K562 (cell line): ENCODE results near the gene TMEM117.

Experiments
- CTCF ChIP-seq, 3 experiments: IDR thresholded peaks in 2 of 3; conservative IDR thresholded peaks in 1 of 3; 2 replicates each; pipeline ENCODE4 v1.5.1; 2011 to 2012; ENCODE audit warnings: low read length in 3 of 3, mild to moderate bottlenecking in 3 of 3, control low read depth in 2 of 3, improper control_type of control experiment in 1 of 3, inconsistent platforms in 1 of 3, low read depth in 1 of 3, mixed read lengths in 1 of 3, moderate library complexity in 1 of 3; ENCODE audit not compliant: insufficient read depth in 2 of 3
- EZH2 ChIP-seq: IDR thresholded peaks from 2 replicates; pipeline ENCODE4 v1.6.1; 2012; ENCODE audit warnings: low read depth, mild to moderate bottlenecking, inconsistent platforms, low read length, borderline replicate concordance
- GTF2F1 ChIP-seq: IDR thresholded peaks from 2 replicates; pipeline ENCODE4 v1.6.1; 2011; ENCODE audit warnings: low read depth, low read length, improper control_type of control experiment
- HDGF ChIP-seq: fragments of 450-650 bp; IDR thresholded peaks from 2 replicates; pipeline ENCODE4 v1.6.1; 2016
- POLR2AphosphoS2 ChIP-seq: IDR thresholded peaks from 2 replicates; pipeline ENCODE4 v1.6.1; 2012; ENCODE audit warnings: low read length, improper control_type of control experiment
- ZBED1 ChIP-seq: IDR thresholded peaks from 2 replicates; pipeline ENCODE4 v1.6.1; 2014
- TF ChIP-seq, protein P1 (sequence below): fragments of 250-450 bp; sonication (Bioruptor Pico); IDR thresholded peaks from 2 replicates; pipeline ENCODE4 v1.5.0; 2021; ENCODE audit warnings: mild to moderate bottlenecking, borderline replicate concordance
- TF ChIP-seq, protein P2 (sequence below): sonication (generic); formaldehyde crosslinking; IDR thresholded peaks from 2 replicates; pipeline ENCODE4 v1.9.0; 2022; ENCODE audit warnings: mild to moderate bottlenecking, missing genetic modification reagents

DNA sequence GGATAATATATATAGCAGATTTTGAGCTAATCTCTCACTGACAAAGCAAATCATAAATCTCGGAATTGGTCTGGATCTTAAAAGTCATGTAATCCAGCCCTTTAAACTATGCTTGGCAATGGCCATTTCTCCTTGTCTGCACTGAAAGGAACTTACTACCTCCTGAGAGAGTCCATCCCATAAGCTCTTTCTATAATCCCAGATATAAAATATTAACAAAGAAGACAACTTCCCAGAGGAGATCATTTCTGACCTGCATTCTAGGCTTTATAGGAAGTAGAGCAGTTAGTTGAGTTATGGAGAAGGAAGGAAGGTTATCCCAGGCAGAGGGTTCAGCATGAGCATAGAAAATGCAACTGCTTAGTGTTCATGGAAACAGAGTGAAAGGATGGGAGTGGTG, 99.7 kb downstream of the TMEM117 start:
- TF ChIP-seq, protein P1, sequence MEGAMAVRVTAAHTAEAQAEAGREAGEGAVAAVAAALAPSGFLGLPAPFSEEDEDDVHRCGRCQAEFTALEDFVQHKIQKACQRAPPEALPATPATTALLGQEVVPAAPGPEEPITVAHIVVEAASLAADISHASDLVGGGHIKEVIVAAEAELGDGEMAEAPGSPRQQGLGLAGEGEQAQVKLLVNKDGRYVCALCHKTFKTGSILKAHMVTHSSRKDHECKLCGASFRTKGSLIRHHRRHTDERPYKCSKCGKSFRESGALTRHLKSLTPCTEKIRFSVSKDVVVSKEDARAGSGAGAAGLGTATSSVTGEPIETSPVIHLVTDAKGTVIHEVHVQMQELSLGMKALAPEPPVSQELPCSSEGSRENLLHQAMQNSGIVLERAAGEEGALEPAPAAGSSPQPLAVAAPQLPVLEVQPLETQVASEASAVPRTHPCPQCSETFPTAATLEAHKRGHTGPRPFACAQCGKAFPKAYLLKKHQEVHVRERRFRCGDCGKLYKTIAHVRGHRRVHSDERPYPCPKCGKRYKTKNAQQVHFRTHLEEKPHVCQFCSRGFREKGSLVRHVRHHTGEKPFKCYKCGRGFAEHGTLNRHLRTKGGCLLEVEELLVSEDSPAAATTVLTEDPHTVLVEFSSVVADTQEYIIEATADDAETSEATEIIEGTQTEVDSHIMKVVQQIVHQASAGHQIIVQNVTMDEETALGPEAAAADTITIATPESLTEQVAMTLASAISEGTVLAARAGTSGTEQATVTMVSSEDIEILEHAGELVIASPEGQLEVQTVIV (CRISPR knock-in tag): no peak
- no peak for TF ChIP-seq HDGF
- TF ChIP-seq CTCF (IDR thresholded peaks at IDR 0.05 in 2 of 3, conservative IDR thresholded peaks at IDR 0.05 in 1 of 3; ENCODE audit: insufficient read depth in 2 of 3, low read depth in 1 of 3, low read length in 3 of 3): no peak
- TF ChIP-seq POLR2AphosphoS2: no peak
- TF ChIP-seq ZBED1: no peak
- no peak for TF ChIP-seq EZH2
- TF ChIP-seq, protein P2, sequence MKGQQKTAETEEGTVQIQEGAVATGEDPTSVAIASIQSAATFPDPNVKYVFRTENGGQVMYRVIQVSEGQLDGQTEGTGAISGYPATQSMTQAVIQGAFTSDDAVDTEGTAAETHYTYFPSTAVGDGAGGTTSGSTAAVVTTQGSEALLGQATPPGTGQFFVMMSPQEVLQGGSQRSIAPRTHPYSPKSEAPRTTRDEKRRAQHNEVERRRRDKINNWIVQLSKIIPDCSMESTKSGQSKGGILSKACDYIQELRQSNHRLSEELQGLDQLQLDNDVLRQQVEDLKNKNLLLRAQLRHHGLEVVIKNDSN (CRISPR knock-in tag): no peak
- no peak for TF ChIP-seq GTF2F1
